GM20000 (cell line): ENCODE results near the gene CERS6.

ENCODE experiments used
- DNase-seq: peaks from one replicate; pipeline ENCODE4 v3.0.0; 2012; ENCODE audit warnings: low spot score
- TF ChIP-seq, protein P1 (sequence below): IDR thresholded peaks from 2 replicates; pipeline ENCODE4 v1.5.1; 2012; ENCODE audit warnings: mild to moderate bottlenecking, control low read depth; ENCODE audit errors: extremely low read depth, missing control alignments

The CERS6 gene

DNA sequence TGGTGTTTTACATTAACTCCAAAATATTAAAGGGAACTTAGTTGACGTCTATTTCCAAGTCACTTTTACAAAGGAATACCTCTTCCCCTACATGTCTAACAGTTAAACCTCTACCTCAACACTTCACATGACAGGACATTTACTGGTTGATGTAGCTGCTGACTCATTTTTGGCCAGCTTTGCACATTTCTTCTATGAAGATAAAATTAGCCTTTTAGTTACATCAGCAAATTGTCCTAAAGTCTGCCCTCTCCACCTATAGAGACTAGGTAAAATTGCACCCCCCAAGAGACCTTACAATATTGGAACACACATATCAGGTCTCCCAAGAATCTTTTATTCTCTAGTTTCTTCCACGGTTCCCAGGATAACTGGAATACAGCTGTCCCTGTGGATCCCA lies 10.1 kb upstream of the CERS6 start:
- no peak for DNase-seq
- TF ChIP-seq, protein P1, sequence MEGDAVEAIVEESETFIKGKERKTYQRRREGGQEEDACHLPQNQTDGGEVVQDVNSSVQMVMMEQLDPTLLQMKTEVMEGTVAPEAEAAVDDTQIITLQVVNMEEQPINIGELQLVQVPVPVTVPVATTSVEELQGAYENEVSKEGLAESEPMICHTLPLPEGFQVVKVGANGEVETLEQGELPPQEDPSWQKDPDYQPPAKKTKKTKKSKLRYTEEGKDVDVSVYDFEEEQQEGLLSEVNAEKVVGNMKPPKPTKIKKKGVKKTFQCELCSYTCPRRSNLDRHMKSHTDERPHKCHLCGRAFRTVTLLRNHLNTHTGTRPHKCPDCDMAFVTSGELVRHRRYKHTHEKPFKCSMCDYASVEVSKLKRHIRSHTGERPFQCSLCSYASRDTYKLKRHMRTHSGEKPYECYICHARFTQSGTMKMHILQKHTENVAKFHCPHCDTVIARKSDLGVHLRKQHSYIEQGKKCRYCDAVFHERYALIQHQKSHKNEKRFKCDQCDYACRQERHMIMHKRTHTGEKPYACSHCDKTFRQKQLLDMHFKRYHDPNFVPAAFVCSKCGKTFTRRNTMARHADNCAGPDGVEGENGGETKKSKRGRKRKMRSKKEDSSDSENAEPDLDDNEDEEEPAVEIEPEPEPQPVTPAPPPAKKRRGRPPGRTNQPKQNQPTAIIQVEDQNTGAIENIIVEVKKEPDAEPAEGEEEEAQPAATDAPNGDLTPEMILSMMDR = no peak

DNA sequence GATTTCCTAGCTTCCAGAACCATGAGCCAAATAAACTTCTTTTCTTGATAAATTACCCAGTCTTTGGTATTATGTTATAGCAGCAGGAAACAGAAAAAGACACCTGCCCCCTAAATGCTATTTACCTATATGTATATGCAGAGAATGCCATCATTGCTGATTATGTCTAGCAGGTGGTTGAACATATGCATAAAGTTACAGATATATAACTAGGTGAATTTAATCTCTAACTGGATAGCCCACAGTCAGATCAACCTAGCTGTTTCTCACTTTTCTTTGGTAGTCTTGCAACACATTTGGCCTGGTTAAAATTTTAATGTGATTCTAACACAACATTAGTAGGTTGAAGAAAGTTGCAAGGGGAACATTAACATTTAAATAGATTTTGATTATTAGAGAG lies 7.1 kb upstream of the CERS6 start:
- DNase-seq = no peak
- TF ChIP-seq, protein P1 = no peak

DNA sequence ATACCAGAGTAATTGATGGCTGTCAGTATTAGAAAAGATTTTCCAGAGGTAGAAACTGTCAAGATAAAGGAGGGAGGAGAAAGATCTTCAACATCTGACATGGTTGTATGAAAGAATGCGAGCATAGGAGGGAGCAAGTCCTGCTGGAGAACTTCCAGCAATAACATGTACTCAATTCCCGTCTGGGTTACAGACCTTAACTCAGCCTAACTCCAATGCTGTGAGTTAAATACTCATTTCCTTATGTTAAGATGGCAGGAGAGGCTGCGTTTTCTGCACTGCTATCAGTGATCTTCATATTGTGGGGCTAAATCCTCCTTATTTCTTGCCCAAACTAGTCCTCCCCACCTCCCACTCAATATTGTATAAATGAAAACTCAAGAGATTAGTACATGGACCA lies 6.7 kb upstream of the CERS6 start:
- no peak for DNase-seq
- TF ChIP-seq, protein P1 = no peak

DNA sequence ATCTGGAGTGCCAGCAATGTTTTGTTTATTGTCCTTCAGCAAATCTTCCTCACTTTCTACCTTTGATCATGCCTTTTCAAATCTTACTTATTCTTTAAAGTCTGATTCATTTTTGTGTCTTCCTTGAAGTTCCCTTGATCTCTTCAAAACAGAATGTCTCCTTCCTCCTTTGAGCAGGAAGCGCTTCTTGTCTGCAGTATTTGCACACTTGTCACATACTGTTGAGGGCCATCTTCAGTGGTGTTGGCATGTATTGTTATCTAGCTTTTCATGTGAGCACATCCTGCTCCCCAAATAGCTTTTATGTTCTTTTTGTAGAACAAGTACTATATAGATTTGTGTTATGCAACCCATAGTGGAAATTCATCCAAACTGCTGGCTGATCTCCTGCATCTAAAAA lies 5.9 kb upstream of the CERS6 start:
- TF ChIP-seq, protein P1 = no peak
- DNase-seq = no peak

DNA sequence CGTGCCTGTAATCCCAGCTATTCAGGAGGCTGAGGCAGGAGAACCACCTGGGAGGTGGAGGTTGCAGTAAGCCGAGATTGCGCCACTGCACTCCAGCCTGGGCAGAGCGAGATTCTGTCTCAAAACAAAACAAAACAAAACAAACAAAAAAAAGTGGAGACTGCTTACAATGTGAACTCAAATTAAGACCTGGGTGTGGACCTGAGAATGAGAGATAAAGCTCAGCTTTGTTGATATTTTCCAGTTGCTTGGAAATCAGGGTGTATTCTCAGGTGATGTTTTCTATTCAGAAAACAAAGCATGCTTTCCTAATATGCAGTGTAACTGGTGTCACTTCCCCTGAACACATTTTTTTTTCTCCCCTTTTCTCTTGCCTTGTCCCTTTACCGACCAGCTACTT lies 5.3 kb upstream of the CERS6 start:
- DNase-seq = no peak
- TF ChIP-seq, protein P1 = no peak

DNA sequence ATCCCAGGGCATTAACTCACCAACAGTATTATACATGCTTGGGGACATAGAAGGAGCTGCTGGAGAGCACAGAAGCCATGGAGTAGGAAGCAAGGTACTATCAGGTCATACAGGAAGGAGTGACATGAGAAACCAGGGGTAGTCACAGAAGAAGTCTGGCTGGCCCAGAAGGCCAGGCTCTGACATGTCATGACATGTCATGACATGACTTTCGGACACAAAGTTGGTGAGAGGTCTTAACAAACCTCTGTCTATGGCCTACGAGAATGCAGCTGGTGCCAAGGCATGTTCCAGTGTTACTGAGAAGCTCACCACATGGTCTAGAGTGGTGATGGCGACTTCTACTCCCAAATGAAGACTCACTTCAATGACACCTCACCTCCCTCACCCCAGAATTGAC lies 3.3 kb upstream of the CERS6 start:
- TF ChIP-seq, protein P1 = no peak
- no peak for DNase-seq

DNA sequence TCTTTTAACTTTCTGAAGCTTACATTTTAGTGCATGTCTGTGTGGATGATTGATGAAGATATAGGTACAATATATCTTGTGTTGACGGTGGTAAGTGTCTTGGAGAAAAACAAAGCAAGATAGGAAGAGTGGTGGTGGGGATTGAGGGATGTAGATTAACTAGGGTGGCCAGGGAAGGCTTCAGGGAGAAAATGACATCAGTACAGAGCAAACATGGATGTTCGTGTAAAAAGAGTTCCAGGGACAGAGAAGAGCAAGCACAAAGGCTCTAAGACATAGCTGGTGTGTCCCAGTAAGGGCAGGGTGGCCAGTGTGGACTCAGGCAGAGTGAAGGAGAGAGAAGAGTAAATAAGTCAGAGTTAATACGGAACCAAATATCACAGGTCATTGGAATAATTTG lies 2.7 kb upstream of the CERS6 start:
- TF ChIP-seq, protein P1 = no peak
- no peak for DNase-seq
